HL-60 (cell line): ENCODE results near the gene EBLN2.
A peak's percentile ranks its signal among the peaks of the same experiment; 100 is the strongest.

Source experiments
- DNase-seq, 2 experiments: peaks; one replicate each; pipeline ENCODE4 v3.0.0-alpha.2; 2010 to 2020; ENCODE audit warnings: low read depth in 1 of 2, low spot score in 1 of 2
- H3K27ac ChIP-seq: fragments of 250-450 bp; sonication (Bioruptor Pico); replicated peaks from 2 replicates; pipeline ENCODE4 v1.5.1; 2020; ENCODE audit warnings: mild to moderate bottlenecking, moderate library complexity
- H3K27me3 ChIP-seq: fragments of 250-450 bp; sonication (Bioruptor Pico); 2 replicates; pipeline ENCODE4 v1.5.1; 2021; ENCODE audit warnings: mild to moderate bottlenecking, moderate library complexity; ENCODE audit not compliant: insufficient read depth, poor library complexity, severe bottlenecking
- H3K4me3 ChIP-seq: replicated peaks from 2 replicates; pipeline ENCODE4 v1.5.1; 2011; ENCODE audit warnings: mild to moderate bottlenecking, control low read depth, low read length; ENCODE audit not compliant: insufficient read depth
- GABPA ChIP-seq: IDR thresholded peaks from 2 replicates; pipeline ENCODE4 v1.6.1; 2012; ENCODE audit warnings: low read depth
- POLR2AphosphoS5 ChIP-seq: IDR thresholded peaks from 2 replicates; pipeline ENCODE4 v1.6.1; 2012; ENCODE audit warnings: low read depth
- SPI1 ChIP-seq: IDR thresholded peaks from 2 replicates; pipeline ENCODE4 v1.6.1; 2012; ENCODE audit warnings: low read depth, mild to moderate bottlenecking, borderline replicate concordance
- TF ChIP-seq, protein P1 (sequence below): IDR thresholded peaks from 2 replicates; pipeline ENCODE4 v1.6.1; 2012; ENCODE audit warnings: low read depth; ENCODE audit not compliant: insufficient replicate concordance
- TF ChIP-seq, protein P2 (sequence below): IDR thresholded peaks from one replicate; pipeline ENCODE4 v1.5.1; 2011; ENCODE audit warnings: low read length, control low read depth, inconsistent platforms; ENCODE audit not compliant: insufficient read depth

EBLN2 gene

DNA sequence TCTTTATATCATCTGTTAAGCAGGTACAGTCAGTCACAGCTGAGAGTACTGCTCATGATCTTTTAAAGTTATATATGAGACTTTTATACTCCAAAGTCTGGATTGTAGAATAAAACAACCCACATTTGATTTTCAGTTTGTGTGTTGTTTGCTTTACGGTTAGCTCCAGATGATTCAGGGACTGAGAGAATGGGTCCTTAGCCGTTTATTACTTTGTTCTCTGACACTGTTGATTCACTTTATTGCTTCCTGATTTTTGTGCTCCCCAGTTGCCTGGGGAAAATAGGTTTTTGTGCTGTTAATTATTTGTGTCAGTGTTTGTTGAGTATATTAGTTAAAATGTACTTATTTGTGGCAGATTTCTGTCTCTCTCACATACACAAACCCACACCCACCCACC is 8.6 kb upstream of the EBLN2 start:
- no peak for DNase-seq
- no peaks in the 10 kb centered on the region for H3K27me3 ChIP-seq
- H3K27ac ChIP-seq: no peak overlapping the region
- H3K4me3 ChIP-seq: no peak overlapping the region
- no peak for TF ChIP-seq SPI1
- TF ChIP-seq, protein P1, sequence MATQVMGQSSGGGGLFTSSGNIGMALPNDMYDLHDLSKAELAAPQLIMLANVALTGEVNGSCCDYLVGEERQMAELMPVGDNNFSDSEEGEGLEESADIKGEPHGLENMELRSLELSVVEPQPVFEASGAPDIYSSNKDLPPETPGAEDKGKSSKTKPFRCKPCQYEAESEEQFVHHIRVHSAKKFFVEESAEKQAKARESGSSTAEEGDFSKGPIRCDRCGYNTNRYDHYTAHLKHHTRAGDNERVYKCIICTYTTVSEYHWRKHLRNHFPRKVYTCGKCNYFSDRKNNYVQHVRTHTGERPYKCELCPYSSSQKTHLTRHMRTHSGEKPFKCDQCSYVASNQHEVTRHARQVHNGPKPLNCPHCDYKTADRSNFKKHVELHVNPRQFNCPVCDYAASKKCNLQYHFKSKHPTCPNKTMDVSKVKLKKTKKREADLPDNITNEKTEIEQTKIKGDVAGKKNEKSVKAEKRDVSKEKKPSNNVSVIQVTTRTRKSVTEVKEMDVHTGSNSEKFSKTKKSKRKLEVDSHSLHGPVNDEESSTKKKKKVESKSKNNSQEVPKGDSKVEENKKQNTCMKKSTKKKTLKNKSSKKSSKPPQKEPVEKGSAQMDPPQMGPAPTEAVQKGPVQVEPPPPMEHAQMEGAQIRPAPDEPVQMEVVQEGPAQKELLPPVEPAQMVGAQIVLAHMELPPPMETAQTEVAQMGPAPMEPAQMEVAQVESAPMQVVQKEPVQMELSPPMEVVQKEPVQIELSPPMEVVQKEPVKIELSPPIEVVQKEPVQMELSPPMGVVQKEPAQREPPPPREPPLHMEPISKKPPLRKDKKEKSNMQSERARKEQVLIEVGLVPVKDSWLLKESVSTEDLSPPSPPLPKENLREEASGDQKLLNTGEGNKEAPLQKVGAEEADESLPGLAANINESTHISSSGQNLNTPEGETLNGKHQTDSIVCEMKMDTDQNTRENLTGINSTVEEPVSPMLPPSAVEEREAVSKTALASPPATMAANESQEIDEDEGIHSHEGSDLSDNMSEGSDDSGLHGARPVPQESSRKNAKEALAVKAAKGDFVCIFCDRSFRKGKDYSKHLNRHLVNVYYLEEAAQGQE: no peak
- no peak for TF ChIP-seq GABPA
- TF ChIP-seq, protein P2, sequence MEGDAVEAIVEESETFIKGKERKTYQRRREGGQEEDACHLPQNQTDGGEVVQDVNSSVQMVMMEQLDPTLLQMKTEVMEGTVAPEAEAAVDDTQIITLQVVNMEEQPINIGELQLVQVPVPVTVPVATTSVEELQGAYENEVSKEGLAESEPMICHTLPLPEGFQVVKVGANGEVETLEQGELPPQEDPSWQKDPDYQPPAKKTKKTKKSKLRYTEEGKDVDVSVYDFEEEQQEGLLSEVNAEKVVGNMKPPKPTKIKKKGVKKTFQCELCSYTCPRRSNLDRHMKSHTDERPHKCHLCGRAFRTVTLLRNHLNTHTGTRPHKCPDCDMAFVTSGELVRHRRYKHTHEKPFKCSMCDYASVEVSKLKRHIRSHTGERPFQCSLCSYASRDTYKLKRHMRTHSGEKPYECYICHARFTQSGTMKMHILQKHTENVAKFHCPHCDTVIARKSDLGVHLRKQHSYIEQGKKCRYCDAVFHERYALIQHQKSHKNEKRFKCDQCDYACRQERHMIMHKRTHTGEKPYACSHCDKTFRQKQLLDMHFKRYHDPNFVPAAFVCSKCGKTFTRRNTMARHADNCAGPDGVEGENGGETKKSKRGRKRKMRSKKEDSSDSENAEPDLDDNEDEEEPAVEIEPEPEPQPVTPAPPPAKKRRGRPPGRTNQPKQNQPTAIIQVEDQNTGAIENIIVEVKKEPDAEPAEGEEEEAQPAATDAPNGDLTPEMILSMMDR: no peak
- TF ChIP-seq POLR2AphosphoS5: no peak

DNA sequence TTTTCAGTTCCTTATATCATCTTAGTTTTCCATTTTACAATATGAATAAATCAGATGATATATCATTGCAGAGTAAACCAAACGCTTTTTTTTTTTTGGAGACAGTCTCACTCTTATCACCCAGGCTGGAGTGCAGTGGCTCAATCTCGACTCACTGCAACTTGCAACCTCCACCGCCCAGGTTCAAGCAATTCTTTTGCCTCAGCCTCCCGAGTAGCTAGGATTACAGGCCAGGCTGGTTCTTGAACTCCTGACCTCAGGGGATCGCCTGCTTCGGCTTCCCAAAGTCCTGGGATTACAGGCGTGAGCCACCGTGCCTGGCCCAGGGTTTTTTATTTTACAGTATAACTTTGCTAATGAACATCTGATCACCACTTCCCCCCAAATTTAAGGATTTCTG is 5.9 kb upstream of the EBLN2 start:
- no peak overlapping the region for H3K4me3 ChIP-seq
- no peaks in the 10 kb centered on the region for H3K27me3 ChIP-seq
- no peak for DNase-seq
- no peak overlapping the region for H3K27ac ChIP-seq
- no peak for TF ChIP-seq SPI1
- TF ChIP-seq, protein P1: no peak
- TF ChIP-seq, protein P2: no peak
- TF ChIP-seq POLR2AphosphoS5: no peak
- TF ChIP-seq GABPA: no peak

DNA sequence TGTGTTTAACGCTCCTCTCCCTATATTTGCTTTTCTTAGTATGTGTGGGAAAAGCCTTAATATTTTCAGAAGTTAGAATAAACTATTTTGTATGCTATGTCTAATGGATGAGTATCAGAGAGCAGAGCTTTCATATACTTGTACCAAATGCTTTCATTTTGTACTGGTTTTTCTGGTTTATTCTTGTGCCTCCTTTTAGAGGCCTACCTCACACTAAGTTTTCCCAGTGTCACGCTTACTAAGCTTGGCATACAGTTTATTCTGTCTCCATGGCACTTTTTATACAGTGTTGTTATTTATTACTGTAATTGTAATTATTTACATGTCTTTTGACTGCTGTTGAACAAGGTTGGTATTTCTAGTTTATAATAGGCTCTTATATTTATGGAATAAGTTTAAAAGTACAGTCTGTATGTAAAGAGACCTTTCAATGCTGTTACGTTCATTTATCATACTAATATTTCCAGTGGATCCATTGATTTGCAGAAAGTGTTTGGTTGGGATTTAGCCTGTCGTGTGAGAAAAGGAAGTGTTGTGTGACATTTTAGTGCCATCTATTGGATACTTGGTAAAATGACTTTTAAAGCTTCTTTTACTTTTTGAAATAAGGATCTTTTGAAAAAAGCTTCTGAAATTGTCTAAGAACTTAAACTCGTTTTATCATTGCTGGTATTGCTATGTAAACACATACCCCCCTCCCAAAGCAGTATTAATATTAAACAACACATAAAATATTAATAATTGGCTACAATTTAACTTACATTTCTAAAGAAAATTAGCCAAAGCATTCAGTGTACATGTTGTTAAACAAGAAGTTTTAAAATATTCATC is 5.2 kb upstream of the EBLN2 start:
- no peak overlapping the region for H3K4me3 ChIP-seq
- no peak for DNase-seq
- H3K27me3 ChIP-seq: no peaks in the 10 kb centered on the region
- TF ChIP-seq POLR2AphosphoS5 (no peak), SPI1 (peak; percentile 23; the same call in 1 of the 2 replicates)
- H3K27ac ChIP-seq: no peak overlapping the region; the same call in 1 of the 2 replicates

DNA sequence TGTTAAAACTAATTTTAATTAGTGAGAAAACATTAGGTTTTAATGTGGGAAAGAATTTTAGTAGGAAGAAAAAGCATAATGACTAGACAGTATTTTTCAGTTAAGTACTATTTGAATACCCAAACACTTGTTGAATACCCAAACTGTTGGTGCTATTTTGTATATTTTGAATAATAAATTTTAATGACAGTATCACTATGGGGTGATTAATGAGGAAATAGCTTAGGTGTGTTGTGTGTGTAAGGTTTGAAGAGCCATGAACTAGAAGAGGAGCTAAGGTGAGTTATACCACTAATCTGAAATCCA is 4.7 kb upstream of the EBLN2 start:
- Histone ChIP-seq H3K27me3 (no peaks in the 10 kb centered on the region), H3K27ac (peak overlapping the region; percentile 3; the same call in 1 of the 2 replicates), H3K4me3 (no peak overlapping the region)
- no peak for TF ChIP-seq POLR2AphosphoS5
- TF ChIP-seq SPI1: no peak
- TF ChIP-seq, protein P1: no peak
- TF ChIP-seq, protein P2: no peak
- no peak for DNase-seq
